Astrocyte of the spinal cord (primary cell): ENCODE measurements around the gene SEC14L5.

Experiments used
- DNase-seq: peaks from one replicate; pipeline ENCODE4 v3.0.0; 2011; ENCODE audit warnings: low read depth, low spot score
- H3K4me3 ChIP-seq: 2 replicates; pipeline ENCODE4 v1.5.1; 2011; ENCODE audit warnings: low read depth, mild to moderate bottlenecking, low read length, moderate library complexity
- in situ Hi-C: cut with HindIII; loops from 2 replicates; pipeline ENCODE4 v1.10.0; 2017; ENCODE audit warnings: low sequenced_read_pairs
- TF ChIP-seq, protein P1 (sequence below): IDR thresholded peaks from 2 replicates; pipeline ENCODE4 v1.5.1; 2012; ENCODE audit warnings: low read depth, mild to moderate bottlenecking, low read length, inconsistent platforms

Gene SEC14L5

DNA sequence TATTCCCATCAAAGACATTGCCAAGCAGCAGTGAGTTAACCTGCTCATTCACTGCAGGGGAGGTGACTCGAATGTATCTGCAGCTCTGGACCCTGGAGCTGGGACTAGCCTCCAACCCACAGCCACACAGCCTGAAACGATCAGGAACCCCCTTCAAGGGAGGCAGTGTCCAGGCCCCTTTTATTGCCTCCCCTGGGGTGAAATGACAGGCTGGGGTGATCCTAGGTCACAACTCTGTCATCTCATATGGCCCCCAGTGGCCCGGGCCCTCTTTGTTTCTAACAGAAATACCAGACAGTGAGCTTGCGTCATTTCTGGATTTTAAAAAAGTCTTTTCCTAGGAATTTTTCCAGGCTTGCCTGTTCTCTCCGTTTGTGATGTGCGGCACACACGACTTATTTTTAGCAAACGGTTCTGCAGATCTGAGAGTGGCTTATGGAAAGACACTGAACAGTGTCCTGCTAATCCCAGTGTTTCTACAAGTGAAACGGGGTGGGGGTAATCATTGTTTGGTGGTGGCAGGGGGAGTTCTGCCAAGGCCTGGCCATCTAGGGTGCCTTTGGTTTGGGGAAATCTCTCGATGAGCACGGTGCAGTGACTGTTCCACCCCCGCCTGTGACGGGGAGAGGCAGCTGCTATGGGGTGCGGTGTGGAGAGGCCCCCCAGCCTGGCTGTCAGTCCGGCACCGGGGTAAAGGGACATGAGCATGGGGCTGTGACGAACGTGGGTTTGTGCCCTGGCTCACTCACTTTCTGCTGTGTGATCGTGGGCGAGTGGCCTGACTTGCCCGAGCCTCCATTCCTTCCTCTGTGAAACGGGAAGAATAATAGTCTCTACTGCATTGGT, 48.4 kb downstream of the SEC14L5 start:
- H3K4me3 ChIP-seq = no peak overlapping the region
- TF ChIP-seq, protein P1, sequence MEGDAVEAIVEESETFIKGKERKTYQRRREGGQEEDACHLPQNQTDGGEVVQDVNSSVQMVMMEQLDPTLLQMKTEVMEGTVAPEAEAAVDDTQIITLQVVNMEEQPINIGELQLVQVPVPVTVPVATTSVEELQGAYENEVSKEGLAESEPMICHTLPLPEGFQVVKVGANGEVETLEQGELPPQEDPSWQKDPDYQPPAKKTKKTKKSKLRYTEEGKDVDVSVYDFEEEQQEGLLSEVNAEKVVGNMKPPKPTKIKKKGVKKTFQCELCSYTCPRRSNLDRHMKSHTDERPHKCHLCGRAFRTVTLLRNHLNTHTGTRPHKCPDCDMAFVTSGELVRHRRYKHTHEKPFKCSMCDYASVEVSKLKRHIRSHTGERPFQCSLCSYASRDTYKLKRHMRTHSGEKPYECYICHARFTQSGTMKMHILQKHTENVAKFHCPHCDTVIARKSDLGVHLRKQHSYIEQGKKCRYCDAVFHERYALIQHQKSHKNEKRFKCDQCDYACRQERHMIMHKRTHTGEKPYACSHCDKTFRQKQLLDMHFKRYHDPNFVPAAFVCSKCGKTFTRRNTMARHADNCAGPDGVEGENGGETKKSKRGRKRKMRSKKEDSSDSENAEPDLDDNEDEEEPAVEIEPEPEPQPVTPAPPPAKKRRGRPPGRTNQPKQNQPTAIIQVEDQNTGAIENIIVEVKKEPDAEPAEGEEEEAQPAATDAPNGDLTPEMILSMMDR = no peak
- DNase-seq = no peak
- in situ Hi-C loops = no loop called here

DNA sequence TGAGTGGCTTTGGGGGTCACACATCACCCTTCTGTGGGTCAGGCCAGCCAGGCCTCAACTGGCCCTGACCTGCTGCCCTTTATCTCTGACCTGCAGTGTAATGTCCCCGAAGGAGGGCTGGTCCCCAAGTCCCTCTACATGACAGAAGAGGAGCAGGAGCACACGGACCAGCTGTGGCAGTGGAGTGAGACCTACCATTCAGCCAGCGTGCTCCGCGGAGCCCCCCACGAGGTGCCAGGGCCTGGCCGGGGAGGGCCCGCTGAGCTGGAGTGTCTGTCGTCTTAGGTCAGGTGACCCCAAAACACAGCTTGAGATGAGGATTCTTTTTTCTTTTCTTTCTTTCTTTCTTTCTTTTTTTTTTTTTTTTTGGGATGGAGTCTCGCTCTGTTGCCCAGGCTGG, 49.1 kb downstream of the SEC14L5 start:
- in situ Hi-C loops = no loop called here

GRCh38 chr16:5008311-5008731, 50.2 kb downstream of the SEC14L5 start:
- in situ Hi-C loops = no loop called here
- TF ChIP-seq, protein P1 = no peak
- no peak for DNase-seq
- H3K4me3 ChIP-seq = no peak overlapping the region

More for the DNA sequence above, 49.1 kb downstream of the SEC14L5 start:
- DNase-seq = no peak
- H3K4me3 ChIP-seq = no peak overlapping the region
- TF ChIP-seq, protein P1 = no peak

GRCh38 chr16:5010576-5011329, 52.6 kb downstream of the SEC14L5 start:
- TF ChIP-seq, protein P1 = no peak
- DNase-seq = no peak
- in situ Hi-C loops = no loop called here
- H3K4me3 ChIP-seq = no peak overlapping the region

- no peak overlapping the region for H3K4me3 ChIP-seq
- DNase-seq = no peak
- TF ChIP-seq, protein P1 = no peak
- in situ Hi-C loops = no loop called here
These were observed 53.5 kb downstream of the SEC14L5 start for GRCh38 chr16:5011637-5012036.

GRCh38 chr16:5012887-5013286, 54.8 kb downstream of the SEC14L5 start:
- no peak overlapping the region for H3K4me3 ChIP-seq
- TF ChIP-seq, protein P1 = no peak
- no peak for DNase-seq
- in situ Hi-C loops = no loop called here
